HEK293T (cell line): ENCODE measurements around the gene MAPK8IP3.
"Not testable (repeated sequence)": the region's sequence is repeated elsewhere in the genome, so short reads cannot be mapped to it uniquely, and the experiment has no call there.

ENCODE experiments used
- CTCF ChIA-PET: fragments of 350-600 bp; formaldehyde crosslinking; extraction: SDS; loops from one replicate; lab custom pipeline; 2021; ENCODE audit warnings: antibody characterized with exemption, inconsistent platforms; lab: Yijun Ruan, JAX
- POLR2A ChIA-PET: fragments of 350-600 bp; formaldehyde crosslinking; extraction: SDS; loops from one replicate; lab custom pipeline; 2020; ENCODE audit warnings: antibody characterized with exemption, inconsistent platforms; lab: Yijun Ruan, JAX
- DNase-seq: peaks from one replicate; pipeline ENCODE4 v3.0.0; 2012; ENCODE audit warnings: mixed read lengths; ENCODE audit errors: extremely low spot score
- ARNT ChIP-seq: fragments of 450-650 bp; IDR thresholded peaks from 2 replicates; pipeline ENCODE4 v1.6.1; 2017; ENCODE audit warnings: mild to moderate bottlenecking
- CTBP1 ChIP-seq: fragments of 450-650 bp; IDR thresholded peaks from 2 replicates; pipeline ENCODE4 v1.6.1; 2016; ENCODE audit warnings: borderline replicate concordance
- ELF4 ChIP-seq: fragments of 450-650 bp; IDR thresholded peaks from 2 replicates; pipeline ENCODE4 v1.6.1; 2017; ENCODE audit warnings: antibody characterized with exemption
- FOXA1 ChIP-seq: fragments of 450-650 bp; IDR thresholded peaks from 2 replicates; pipeline ENCODE4 v1.6.1; 2016; ENCODE audit warnings: mild to moderate bottlenecking
- FOXK2 ChIP-seq: fragments of 450-650 bp; IDR thresholded peaks from 2 replicates; pipeline ENCODE4 v1.6.1; 2016; ENCODE audit warnings: mild to moderate bottlenecking
- FOXM1 ChIP-seq: fragments of 450-650 bp; IDR thresholded peaks from 2 replicates; pipeline ENCODE4 v1.6.1; 2017; ENCODE audit warnings: mild to moderate bottlenecking, borderline replicate concordance
- HDGF ChIP-seq: fragments of 450-650 bp; IDR thresholded peaks from 2 replicates; pipeline ENCODE4 v1.6.1; 2017; ENCODE audit warnings: antibody characterized with exemption, borderline replicate concordance
- L3MBTL2 ChIP-seq: fragments of 450-650 bp; conservative IDR thresholded peaks from 2 replicates; pipeline ENCODE4 v1.6.1; 2016; ENCODE audit warnings: mild to moderate bottlenecking
- LEF1 ChIP-seq: fragments of 450-650 bp; IDR thresholded peaks from 2 replicates; pipeline ENCODE4 v1.6.1; 2017; ENCODE audit warnings: mild to moderate bottlenecking, borderline replicate concordance
- NFRKB ChIP-seq: fragments of 450-650 bp; IDR thresholded peaks from 2 replicates; pipeline ENCODE4 v1.6.1; 2016; ENCODE audit warnings: mild to moderate bottlenecking, moderate library complexity
- PKNOX1 ChIP-seq: fragments of 450-650 bp; IDR thresholded peaks from 2 replicates; pipeline ENCODE4 v1.6.1; 2016
- SP1 ChIP-seq: fragments of 450-650 bp; IDR thresholded peaks from 2 replicates; pipeline ENCODE4 v1.6.1; 2017
- SUZ12 ChIP-seq: fragments of 450-650 bp; IDR thresholded peaks from 2 replicates; pipeline ENCODE4 v1.6.1; 2016; ENCODE audit warnings: mild to moderate bottlenecking
- TARDBP ChIP-seq: fragments of 450-650 bp; IDR thresholded peaks from 2 replicates; pipeline ENCODE4 v1.6.1; 2016
- ZNF384 ChIP-seq: fragments of 450-650 bp; IDR thresholded peaks from 2 replicates; pipeline ENCODE4 v1.6.1; 2016

Gene MAPK8IP3

GRCh38 chr16:1794221-1794871 is 88.4 kb downstream of the MAPK8IP3 start:
- no peak for TF ChIP-seq SUZ12
- no peak for TF ChIP-seq FOXM1
- TF ChIP-seq PKNOX1: no peak
- no peak for TF ChIP-seq TARDBP
- no peak for TF ChIP-seq ZNF384
- ChIA-PET POLR2A (interaction anchor here (1.1 kb wide), 1 partner anchor 9 kb away, joined by 3 read pairs; no protein-coding TSS in a partner anchor), CTCF (no interaction called here)
- DNase-seq: no peak

GRCh38 chr16:1794908-1795666 is 89.1 kb downstream of the MAPK8IP3 start:
- no peak for DNase-seq
- TF ChIP-seq PKNOX1: no peak
- no peak for TF ChIP-seq FOXK2
- no peak for TF ChIP-seq CTBP1
- no peak for TF ChIP-seq NFRKB
- no peak for TF ChIP-seq SUZ12
- no peak for TF ChIP-seq TARDBP
- no peak for TF ChIP-seq L3MBTL2
- no peak for TF ChIP-seq SP1
- no peak for TF ChIP-seq ELF4
- TF ChIP-seq HDGF: no peak
- TF ChIP-seq FOXA1: no peak
- no peak for TF ChIP-seq ZNF384
- POLR2A ChIA-PET: no interaction called here
- CTCF ChIA-PET: no interaction called here

GRCh38 chr16:1799263-1799662 is 93.3 kb downstream of the MAPK8IP3 start:
- CTCF ChIA-PET, POLR2A ChIA-PET, DNase-seq: not testable (repeated sequence)

- ChIA-PET CTCF (no interaction called here), POLR2A (no interaction called here)
These were observed 94.7 kb downstream of the MAPK8IP3 start for GRCh38 chr16:1800701-1801100.

GRCh38 chr16:1807626-1808025 is 101.6 kb downstream of the MAPK8IP3 start:
- CTCF ChIA-PET: no interaction called here
- POLR2A ChIA-PET: no interaction called here
- no peak for TF ChIP-seq NFRKB
- DNase-seq: no peak

More at GRCh38 chr16:1800701-1801100, 94.7 kb downstream of the MAPK8IP3 start:
- TF ChIP-seq CTBP1 (no peak), FOXM1 (no peak), FOXK2 (no peak), ELF4 (no peak), HDGF (no peak), TARDBP (no peak)
- DNase-seq: no peak

GRCh38 chr16:1808691-1809090 is 102.7 kb downstream of the MAPK8IP3 start:
- ChIA-PET POLR2A (no interaction called here), CTCF (no interaction called here)
- TF ChIP-seq SP1: no peak
- TF ChIP-seq LEF1: no peak
- TF ChIP-seq FOXM1: no peak
- no peak for TF ChIP-seq ARNT
- no peak for TF ChIP-seq FOXK2
- no peak for TF ChIP-seq SUZ12
- TF ChIP-seq L3MBTL2: no peak
- TF ChIP-seq ZNF384: no peak
- TF ChIP-seq TARDBP: no peak
- no peak for TF ChIP-seq ELF4
- TF ChIP-seq NFRKB: no peak
- no peak for DNase-seq

GRCh38 chr16:1809281-1809801 is 103.3 kb downstream of the MAPK8IP3 start:
- TF ChIP-seq PKNOX1 (no peak), FOXA1 (no peak), FOXM1 (no peak), L3MBTL2 (no peak), LEF1 (no peak), ZNF384 (no peak), SP1 (no peak), ELF4 (no peak), TARDBP (no peak)
- CTCF ChIA-PET: no interaction called here
- POLR2A ChIA-PET: no interaction called here

More at GRCh38 chr16:1809281-1809801, 103.3 kb downstream of the MAPK8IP3 start:
- no peak for DNase-seq
